ENCODE results near the gene KEL. TPM values are rescaled to one million over a fixed set of nuclear protein-coding genes. Genes with fewer than 3 reads are reported as not detected.
"Not testable (repeated sequence)": the region's sequence is repeated elsewhere in the genome, so short reads cannot be mapped to it uniquely, and the experiment has no call there.

KEL gene
- total RNA-seq, 1 donor: not detected

- H3K4me3 ChIP-seq (ENCODE audit: low read depth, low read length): no peak overlapping the region
- no peak for TF ChIP-seq CTCF (IDR thresholded peaks at IDR 0.05; ENCODE audit: insufficient read depth, low read depth, low read length)
- no peak for DNase-seq (ENCODE audit: low read depth)
These were observed 21.7 kb upstream of the KEL start for GRCh38 chr7:142983825-142984224.

- DNase-seq (ENCODE audit: low read depth); H3K4me3 ChIP-seq (ENCODE audit: low read depth, low read length): not testable (repeated sequence)
These were observed 16.2 kb upstream of the KEL start for GRCh38 chr7:142978402-142978801.

GRCh38 chr7:142974626-142975025 lies 12.5 kb upstream of the KEL start:
- no peak for DNase-seq (ENCODE audit: low read depth)
- no peak for TF ChIP-seq CTCF (IDR thresholded peaks at IDR 0.05; ENCODE audit: insufficient read depth, low read depth, low read length)
- no peak overlapping the region for H3K4me3 ChIP-seq (ENCODE audit: low read depth, low read length)

GRCh38 chr7:142969183-142969582 lies 7.0 kb upstream of the KEL start:
- no peak for TF ChIP-seq CTCF (IDR thresholded peaks at IDR 0.05; ENCODE audit: insufficient read depth, low read depth, low read length)
- H3K4me3 ChIP-seq (ENCODE audit: low read depth, low read length): no peak overlapping the region
- no peak for DNase-seq (ENCODE audit: low read depth)

GRCh38 chr7:142968229-142968628 lies 6.1 kb upstream of the KEL start:
- H3K4me3 ChIP-seq (ENCODE audit: low read depth, low read length): no peak overlapping the region
- DNase-seq (ENCODE audit: low read depth): no peak
- no peak for TF ChIP-seq CTCF (IDR thresholded peaks at IDR 0.05; ENCODE audit: insufficient read depth, low read depth, low read length)

GRCh38 chr7:142964502-142965246 lies 2.5 kb upstream of the KEL start:
- no peak for DNase-seq (ENCODE audit: low read depth)
- H3K4me3 ChIP-seq (ENCODE audit: low read depth, low read length): no peak overlapping the region
- TF ChIP-seq CTCF (IDR thresholded peaks at IDR 0.05; ENCODE audit: insufficient read depth, low read depth, low read length): no peak

- no peak overlapping the region for H3K4me3 ChIP-seq (ENCODE audit: low read depth, low read length)
- no peak for DNase-seq (ENCODE audit: low read depth)
- no peak for TF ChIP-seq CTCF (IDR thresholded peaks at IDR 0.05; ENCODE audit: insufficient read depth, low read depth, low read length)
These were observed 1.8 kb upstream of the KEL start for GRCh38 chr7:142963993-142964392.
